Hepatocyte (in vitro differentiated cells): ENCODE data around the gene COX7A1.

Experiments
- EZH2 ChIP-seq: fragments of 200-600 bp; sonication (generic); IDR thresholded peaks from 2 replicates; pipeline ENCODE4 v1.6.1; 2016; ENCODE audit warnings: antibody characterized with exemption, mild to moderate bottlenecking, borderline replicate concordance
- EZH2phosphoT487 ChIP-seq: fragments of 200-600 bp; sonication (generic); IDR thresholded peaks from one replicate; pipeline ENCODE4 v1.6.1; 2018; ENCODE audit warnings: antibody characterized with exemption, mild to moderate bottlenecking, low read depth, moderate library complexity; ENCODE audit not compliant: unreplicated experiment, severe bottlenecking
- TF ChIP-seq, protein P1 (sequence below): fragments of 200-600 bp; sonication (generic); IDR thresholded peaks from 2 replicates; pipeline ENCODE4 v1.5.1; 2016; ENCODE audit warnings: antibody characterized with exemption, mild to moderate bottlenecking; ENCODE audit not compliant: poor library complexity

DNA sequence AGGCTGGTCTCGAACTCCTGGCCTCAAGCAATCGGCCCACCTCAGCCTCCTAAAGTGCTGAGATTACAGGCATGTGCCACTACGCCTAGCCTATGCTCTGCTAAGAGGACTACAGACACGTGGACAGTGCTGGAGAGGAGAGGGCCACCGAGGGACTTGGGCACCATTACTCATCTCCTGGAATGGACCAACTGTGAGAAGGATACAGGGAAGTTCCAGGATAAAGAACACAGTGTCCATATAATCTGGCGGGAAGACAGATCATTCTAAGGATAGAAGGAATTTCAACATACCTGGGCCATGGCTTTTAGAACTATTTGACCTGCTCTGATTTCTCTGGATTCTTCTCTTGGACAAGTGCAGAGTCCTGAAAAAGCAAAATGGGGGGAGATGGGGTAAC is 49.4 kb upstream of the COX7A1 start:
- TF ChIP-seq, protein P1, sequence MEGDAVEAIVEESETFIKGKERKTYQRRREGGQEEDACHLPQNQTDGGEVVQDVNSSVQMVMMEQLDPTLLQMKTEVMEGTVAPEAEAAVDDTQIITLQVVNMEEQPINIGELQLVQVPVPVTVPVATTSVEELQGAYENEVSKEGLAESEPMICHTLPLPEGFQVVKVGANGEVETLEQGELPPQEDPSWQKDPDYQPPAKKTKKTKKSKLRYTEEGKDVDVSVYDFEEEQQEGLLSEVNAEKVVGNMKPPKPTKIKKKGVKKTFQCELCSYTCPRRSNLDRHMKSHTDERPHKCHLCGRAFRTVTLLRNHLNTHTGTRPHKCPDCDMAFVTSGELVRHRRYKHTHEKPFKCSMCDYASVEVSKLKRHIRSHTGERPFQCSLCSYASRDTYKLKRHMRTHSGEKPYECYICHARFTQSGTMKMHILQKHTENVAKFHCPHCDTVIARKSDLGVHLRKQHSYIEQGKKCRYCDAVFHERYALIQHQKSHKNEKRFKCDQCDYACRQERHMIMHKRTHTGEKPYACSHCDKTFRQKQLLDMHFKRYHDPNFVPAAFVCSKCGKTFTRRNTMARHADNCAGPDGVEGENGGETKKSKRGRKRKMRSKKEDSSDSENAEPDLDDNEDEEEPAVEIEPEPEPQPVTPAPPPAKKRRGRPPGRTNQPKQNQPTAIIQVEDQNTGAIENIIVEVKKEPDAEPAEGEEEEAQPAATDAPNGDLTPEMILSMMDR, result no peak
- TF ChIP-seq EZH2 (no peak), EZH2phosphoT487 (no peak)
